ENCODE data around the gene MN1. TPM values are rescaled to one million over a fixed set of nuclear protein-coding genes. Genes with fewer than 3 reads are reported as not detected.

Gene MN1
- total and polyA plus RNA-seq, 2 experiments from 2014 or later = 1.0 to 6.8 TPM

GRCh38 chr22:27793576-27793975, 8.0 kb downstream of the MN1 start:
- no peak for ATAC-seq
- Histone ChIP-seq H3K4me1 (ENCODE audit: insufficient read depth) (peaks cover 62% of the 10 kb centered on the region), H3K4me3 (0 out of 2 replicates have a peak overlapping the region, but pooled peaks have one; percentile 72), H3K79me2 (replicated peaks; ENCODE audit: insufficient read depth) (0 out of 2 replicates have a peak, but pooled peaks cover 4% of the 10 kb centered on the region), H3K27me3 (ENCODE audit: insufficient read depth) (peaks cover 99% of the 10 kb centered on the region), H2AFZ (no peak overlapping the region), H4K20me1 (replicated peaks; ENCODE audit: insufficient read depth) (peaks cover 24% of the 10 kb centered on the region; the same call in 1 of the 2 replicates), H3K27ac (ENCODE audit: low read depth) (no peak overlapping the region), H3K9me2 (ENCODE audit: insufficient read depth) (no peaks in the 10 kb centered on the region), H3F3A (replicated peaks; ENCODE audit: low read depth) (peaks cover 11% of the 10 kb centered on the region; the same call in 1 of the 2 replicates), H3K4me2 (peak overlapping the region; percentile 93), H3K36me3 (ENCODE audit: insufficient read depth) (no peaks in the 10 kb centered on the region)
- TF ChIP-seq ZNF114 (CRISPR knock-in tag; IDR thresholded peaks at IDR 0.05) (no peak), POLR2AphosphoS5 (IDR thresholded peaks at IDR 0.05; ENCODE audit: low read depth) (no peak), JUNB (IDR thresholded peaks at IDR 0.05; ENCODE audit: unreplicated experiment) (no peak)
- Mint-ChIP-seq H3K27ac (no peak overlapping the region), H3K4me1 (peaks cover 66% of the 10 kb centered on the region), H3K27me3 (ENCODE audit: insufficient read depth, low read depth, poor library complexity) (peaks cover 61% of the 10 kb centered on the region), H3K36me3 (ENCODE audit: low read depth) (no peaks in the 10 kb centered on the region), H3K4me3 (no peak overlapping the region; the same call in 2 of the 3 replicates), H3K9me3 (no peaks in the 10 kb centered on the region)
- DNase-seq (ENCODE audit: low spot score) = no peak

GRCh38 chr22:27792452-27793161, 8.9 kb downstream of the MN1 start:
- Histone ChIP-seq H3K79me2 (replicated peaks; ENCODE audit: insufficient read depth) (0 out of 2 replicates have a peak, but pooled peaks cover 4% of the 10 kb centered on the region), H4K20me1 (replicated peaks; ENCODE audit: insufficient read depth) (peaks cover 24% of the 10 kb centered on the region; the same call in 1 of the 2 replicates), H3K27me3 (ENCODE audit: insufficient read depth) (peaks cover 93% of the 10 kb centered on the region), H3K4me2 (peak overlapping the region; percentile 93), H2AFZ (no peak overlapping the region), H3K9me2 (ENCODE audit: insufficient read depth) (no peaks in the 10 kb centered on the region), H3K4me3 (peak overlapping the region; percentile 24), H3K36me3 (ENCODE audit: insufficient read depth) (no peaks in the 10 kb centered on the region), H3K4me1 (ENCODE audit: insufficient read depth) (peaks cover 62% of the 10 kb centered on the region), H3F3A (replicated peaks; ENCODE audit: low read depth) (peaks cover 11% of the 10 kb centered on the region; the same call in 1 of the 2 replicates), H3K27ac (ENCODE audit: low read depth) (no peak overlapping the region)
- Mint-ChIP-seq H3K36me3 (ENCODE audit: low read depth) (no peaks in the 10 kb centered on the region), H3K4me1 (peaks cover 70% of the 10 kb centered on the region), H3K4me3 (no peak overlapping the region; the same call in 2 of the 3 replicates), H3K27me3 (ENCODE audit: insufficient read depth, low read depth, poor library complexity) (peaks cover 53% of the 10 kb centered on the region), H3K27ac (no peak overlapping the region), H3K9me3 (no peaks in the 10 kb centered on the region)
- DNase-seq (ENCODE audit: low spot score) = no peak
- no peak for ATAC-seq
- no peak for TF ChIP-seq EZH2phosphoT487 (IDR thresholded peaks at IDR 0.05; ENCODE audit: unreplicated experiment)
- no peak for TF ChIP-seq ZNF331 (CRISPR knock-in tag; IDR thresholded peaks at IDR 0.05; ENCODE audit: low read depth)
- no peak for TF ChIP-seq STAT1 (IDR thresholded peaks at IDR 0.05; ENCODE audit: unreplicated experiment)
- TF ChIP-seq REST (IDR thresholded peaks at IDR 0.05; ENCODE audit: unreplicated experiment) = no peak
- no peak for TF ChIP-seq ZNF114 (CRISPR knock-in tag; IDR thresholded peaks at IDR 0.05)
- TF ChIP-seq EZH2 (IDR thresholded peaks at IDR 0.05; ENCODE audit: low read depth, unreplicated experiment) = no peak
- TF ChIP-seq CREB1 (CRISPR knock-in tag; IDR thresholded peaks at IDR 0.05; ENCODE audit: low read depth) = no peak
- TF ChIP-seq ZNF462 (CRISPR knock-in tag; IDR thresholded peaks at IDR 0.05) = no peak
